Activated T-cell treated with anti-CD3 and anti-CD28 coated beads for 1 hour (primary cell): Measurements from ENCODE around the gene PROM2.
"Not testable (repeated sequence)": the region's sequence is repeated elsewhere in the genome, so short reads cannot be mapped to it uniquely, and the experiment has no call there.

Source experiments
- DNase-seq: peaks from one replicate; pipeline ENCODE4 v3.0.0-alpha.2; 2020; ENCODE audit warnings: low read depth

The PROM2 gene

DNA sequence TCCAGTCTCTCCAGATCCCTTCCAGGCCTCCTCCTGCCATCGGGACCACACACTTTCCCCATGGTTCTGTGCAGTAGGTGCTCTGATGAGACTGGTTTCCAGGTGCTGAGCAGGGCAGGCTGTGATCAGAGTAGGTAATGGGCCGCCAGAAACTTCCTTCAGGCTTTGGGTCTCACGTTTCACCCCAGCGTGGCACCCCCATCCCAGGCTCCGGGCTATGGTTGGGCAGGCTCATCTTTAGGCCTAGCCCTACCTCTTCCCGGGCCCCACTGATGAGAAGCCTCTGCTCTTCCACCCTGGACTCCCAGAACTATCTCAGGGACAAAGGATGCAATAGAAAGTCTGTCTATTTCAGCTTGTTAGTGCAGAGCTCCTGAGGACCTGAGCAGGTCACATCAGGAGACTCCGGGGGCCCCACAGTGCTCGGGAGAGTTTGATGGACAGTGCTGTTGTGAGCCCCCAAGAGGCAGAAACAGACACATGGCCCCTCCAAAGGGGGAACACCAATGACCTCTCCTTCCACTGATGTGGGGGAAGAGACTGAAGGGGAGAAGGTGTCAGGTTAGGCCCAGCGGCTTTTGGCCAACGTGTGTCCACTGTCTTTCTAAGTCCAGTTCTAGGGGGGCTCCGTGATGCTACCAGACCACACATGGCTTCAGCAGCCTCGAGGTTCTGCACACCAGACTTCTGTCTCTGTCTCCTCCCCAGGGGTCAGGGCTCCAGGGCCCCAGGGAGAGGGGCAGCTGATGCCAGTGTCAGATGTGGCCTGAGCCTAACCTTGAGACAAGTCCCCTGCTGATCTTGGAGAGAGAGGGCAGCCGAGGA, 5.8 kb upstream of the PROM2 start:
- no peak for DNase-seq

DNA sequence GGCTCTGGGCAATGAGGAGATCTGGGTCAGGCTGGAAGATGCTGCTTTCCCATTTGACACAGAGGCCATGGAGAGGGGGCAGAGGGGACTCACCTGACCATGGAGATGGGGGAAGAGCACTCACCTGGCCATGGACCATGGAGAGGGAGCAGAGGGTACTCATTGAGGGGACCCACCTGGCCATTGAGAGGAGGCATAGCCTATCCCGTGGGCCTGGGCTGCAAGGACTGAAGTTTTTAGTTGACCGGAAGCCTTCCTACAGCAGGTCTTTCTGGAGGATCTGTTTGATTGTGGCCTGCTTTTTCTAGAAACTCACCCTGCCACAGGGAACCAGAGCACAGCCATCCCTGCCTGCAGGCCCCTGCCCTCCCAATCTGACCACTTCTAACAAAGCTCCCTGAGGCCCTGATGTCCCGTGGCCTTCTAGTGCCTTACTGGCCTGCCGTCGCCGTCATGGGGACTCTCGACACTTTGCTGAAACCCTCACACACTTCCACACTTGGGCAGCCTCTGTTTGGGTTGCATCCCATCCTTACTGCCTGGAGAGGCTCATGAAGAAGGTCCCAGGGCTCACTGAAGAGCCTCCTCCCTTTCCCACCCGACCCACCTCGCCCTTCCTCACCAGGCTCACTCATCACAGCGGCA, 5.1 kb upstream of the PROM2 start:
- DNase-seq = no peak

DNA sequence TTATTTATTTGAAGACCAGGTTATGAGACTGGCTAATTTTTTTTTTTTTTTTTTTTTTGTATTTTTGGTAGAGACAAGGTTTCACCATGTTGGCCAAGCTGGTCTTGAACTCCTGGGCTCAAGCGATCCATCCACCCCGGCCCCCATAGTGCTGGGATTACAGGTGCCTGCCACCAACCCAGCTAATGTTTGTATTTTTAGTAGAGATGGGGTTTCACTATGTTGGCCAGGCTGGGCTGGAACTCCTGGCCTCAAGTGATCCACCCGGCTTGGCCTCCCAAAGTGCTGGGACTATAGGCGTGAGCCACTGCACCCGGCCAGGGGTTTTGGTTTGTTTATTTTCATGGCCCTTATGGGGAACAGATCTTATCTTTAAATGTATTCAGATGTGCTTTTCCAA, 4.5 kb upstream of the PROM2 start:
- not testable (repeated sequence) for DNase-seq

GRCh38 chr2:95270541-95271081, 3.6 kb upstream of the PROM2 start:
- DNase-seq = no peak

DNA sequence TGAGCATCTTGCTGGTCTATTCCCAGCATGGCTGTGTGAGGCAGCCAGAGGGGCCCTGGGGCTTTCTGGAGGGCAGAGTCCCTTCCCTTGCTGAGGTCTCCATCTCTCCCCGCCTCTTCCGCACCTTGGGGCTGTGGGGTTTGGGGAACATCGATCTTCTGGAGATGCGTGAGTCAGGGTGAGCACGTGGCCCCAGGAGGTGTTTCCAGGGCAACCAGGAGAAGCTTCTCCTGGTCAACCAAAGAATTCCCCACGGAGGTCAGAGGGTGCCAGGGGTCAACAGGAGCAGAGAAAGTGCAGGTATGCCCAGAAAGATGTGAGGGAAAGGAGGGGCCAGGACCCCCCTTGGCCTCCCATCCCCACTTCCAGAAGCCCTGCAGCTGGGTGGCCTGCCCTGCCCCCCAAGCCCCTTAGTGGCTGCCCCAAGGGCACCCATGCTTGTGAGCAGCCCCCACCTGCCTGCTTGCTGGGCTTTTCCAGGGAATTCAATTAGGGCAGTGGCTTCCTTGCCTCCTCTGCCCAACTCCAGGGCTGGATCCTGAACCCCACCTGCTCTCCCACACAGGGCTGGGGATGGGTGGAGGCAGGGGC, 2.8 kb upstream of the PROM2 start:
- DNase-seq = no peak

- no peak for DNase-seq
Measured at GRCh38 chr2:95272299-95272751, 1.9 kb upstream of the PROM2 start.

GRCh38 chr2:95272781-95273180, 1.5 kb upstream of the PROM2 start:
- DNase-seq = no peak

DNA sequence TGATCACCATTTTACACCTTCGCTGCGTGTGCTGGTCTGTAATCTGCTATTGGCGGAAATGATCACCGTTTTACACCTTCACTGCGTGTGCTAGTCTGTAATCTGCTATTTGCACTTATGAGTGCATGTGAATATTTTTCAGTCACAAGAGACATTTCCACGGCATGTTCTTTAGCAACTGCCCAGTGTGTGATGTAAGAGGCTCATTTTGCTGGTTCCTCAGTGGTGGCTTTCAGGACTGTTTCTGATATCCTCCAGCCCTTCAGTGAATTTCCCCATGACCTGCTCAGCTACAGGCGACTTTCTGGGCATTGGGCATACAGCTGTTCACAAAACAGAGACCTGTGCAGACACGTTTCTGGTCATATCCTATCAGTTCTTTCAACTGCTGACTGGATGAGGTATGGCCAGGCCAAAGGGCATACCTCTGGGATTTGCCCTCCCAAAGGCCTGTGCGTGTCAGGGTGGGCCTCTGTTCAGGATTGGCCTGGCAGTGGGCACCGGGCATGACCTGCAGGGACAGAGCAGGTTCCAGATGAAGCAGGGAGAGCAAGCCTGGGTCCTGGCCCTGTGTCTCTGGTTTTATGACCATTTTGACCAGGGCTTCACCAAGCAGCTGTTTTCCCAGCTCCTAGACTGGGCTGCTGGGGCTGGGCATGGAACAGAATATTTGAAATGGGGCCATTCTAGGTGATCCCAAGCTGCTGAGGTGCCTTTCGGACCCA, 521 bp upstream of the PROM2 start:
- no peak for DNase-seq

GRCh38 chr2:95275151-95275515, 884 bp downstream of the PROM2 start:
- DNase-seq = no peak

DNA sequence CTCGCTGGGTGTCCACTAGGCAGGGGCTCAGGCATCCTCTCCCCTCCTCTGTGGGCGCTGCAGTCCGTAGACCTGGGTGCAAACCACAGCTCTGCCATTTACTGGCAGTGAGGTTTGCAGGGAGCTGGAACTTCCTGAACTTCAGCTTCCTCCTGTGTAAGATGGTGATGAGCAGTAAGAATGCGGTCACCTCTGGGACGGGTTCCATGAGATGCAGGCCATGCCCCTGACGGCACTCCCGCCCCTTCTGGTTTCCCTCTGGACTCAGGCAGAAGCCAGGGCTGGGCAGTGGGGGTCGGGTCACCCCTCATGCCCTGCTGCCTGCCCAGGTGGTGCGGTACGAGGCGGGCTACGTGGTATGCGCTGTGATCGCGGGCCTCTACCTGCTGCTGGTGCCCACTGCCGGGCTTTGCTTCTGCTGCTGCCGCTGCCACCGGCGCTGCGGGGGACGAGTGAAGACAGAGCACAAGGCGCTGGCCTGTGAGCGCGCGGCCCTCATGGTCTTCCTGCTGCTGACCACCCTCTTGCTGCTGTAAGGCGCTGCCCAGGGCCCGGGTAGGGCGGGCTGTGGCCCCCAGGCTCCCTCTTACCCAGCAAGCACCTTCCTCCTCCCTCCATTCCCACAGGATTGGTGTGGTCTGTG, 1.5 kb downstream of the PROM2 start:
- DNase-seq = no peak

- no peak for DNase-seq
Measured at GRCh38 chr2:95276244-95276887, 2.1 kb downstream of the PROM2 start.

DNA sequence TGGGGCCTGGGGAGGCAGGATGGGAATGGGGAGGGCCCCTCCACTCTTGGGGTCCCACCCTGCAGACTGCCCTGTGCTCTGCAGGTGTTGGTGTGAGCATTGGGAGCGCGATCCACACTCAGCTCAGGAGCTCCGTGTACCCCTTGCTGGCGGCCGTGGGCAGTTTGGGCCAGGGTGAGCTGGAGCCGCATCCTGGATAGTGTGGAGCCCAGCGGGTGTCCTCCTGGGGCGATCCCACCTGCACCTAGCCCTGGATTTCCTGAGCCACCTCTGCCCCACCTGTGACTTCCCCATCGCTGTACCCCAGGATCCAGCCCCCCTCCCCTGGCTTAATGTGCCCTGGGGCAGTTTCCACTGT, 2.6 kb downstream of the PROM2 start:
- no peak for DNase-seq

DNA sequence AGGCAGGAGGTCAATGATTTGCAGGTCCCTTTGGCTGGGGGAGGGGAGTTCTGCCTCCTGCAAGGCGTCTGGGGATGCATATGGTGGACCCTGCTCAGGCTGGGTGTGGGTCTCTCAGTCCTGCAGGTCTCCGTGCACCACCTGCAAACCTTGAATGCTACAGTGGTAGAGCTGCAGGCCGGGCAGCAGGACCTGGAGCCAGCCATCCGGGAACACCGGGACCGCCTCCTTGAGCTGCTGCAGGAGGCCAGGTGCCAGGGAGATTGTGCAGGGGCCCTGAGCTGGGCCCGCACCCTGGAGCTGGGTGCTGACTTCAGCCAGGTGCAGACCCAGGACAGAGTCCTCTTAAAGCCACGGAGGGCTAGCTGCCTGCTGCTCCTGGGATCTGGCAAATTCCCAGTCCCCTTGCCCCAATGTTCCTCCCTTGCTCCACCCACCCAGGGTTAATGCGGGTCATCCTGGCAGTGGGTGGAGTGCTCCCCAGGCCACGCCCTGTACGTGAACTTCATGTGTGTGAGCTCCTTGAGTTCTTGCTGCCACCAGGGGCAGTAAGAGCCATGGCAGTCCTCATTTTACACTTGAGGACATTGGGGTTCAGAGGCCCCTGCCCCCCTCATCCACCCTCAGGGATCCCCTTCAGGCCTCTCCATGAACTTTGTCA, 3.1 kb downstream of the PROM2 start:
- DNase-seq = no peak

- DNase-seq = no peak
Measured at GRCh38 chr2:95278051-95278471, 3.8 kb downstream of the PROM2 start.

GRCh38 chr2:95278637-95279225, 4.5 kb downstream of the PROM2 start:
- DNase-seq = no peak

GRCh38 chr2:95279435-95280035, 5.3 kb downstream of the PROM2 start:
- no peak for DNase-seq

GRCh38 chr2:95281071-95281470, 6.8 kb downstream of the PROM2 start:
- DNase-seq = no peak

GRCh38 chr2:95281786-95282185, 7.5 kb downstream of the PROM2 start:
- no peak for DNase-seq

- DNase-seq = no peak
Measured at GRCh38 chr2:95282458-95282857, 8.2 kb downstream of the PROM2 start.

DNA sequence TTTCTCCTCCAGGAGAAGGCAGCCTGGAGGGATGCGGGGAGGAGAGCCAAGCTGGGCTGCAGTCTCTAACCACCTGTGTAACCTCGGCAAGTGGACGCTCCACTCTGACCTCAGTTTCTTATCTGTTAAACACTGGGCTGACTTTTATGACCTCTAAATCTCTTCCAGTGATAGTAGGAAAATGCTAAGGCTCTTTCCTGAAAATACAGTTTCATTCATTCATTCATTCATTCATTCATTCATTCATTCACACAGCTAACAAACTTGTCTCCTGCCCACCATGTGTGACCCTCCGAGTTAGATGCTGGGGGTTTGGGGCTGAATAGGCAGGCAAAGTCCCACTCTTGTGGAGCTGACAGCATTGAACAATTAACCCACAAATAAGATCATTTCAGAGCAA, 9.3 kb downstream of the PROM2 start:
- no peak for DNase-seq
